NCI-H524 (cell line): ENCODE measurements around the gene GAN.

Experiments
- DNase-seq, 2 experiments: peaks; one replicate each; lab custom pipeline; 2025; lab: John Stamatoyannopoulos, UW

The GAN gene

GRCh38 chr16:81353895-81354294 lies 39.1 kb downstream of the GAN start:
- no peak for DNase-seq

GRCh38 chr16:81357711-81358260 lies 43.0 kb downstream of the GAN start:
- DNase-seq: no peak

- DNase-seq: no peak
Observed at GRCh38 chr16:81358860-81359259, 44.1 kb downstream of the GAN start.

- no peak for DNase-seq
Observed at GRCh38 chr16:81360135-81360534, 45.4 kb downstream of the GAN start.

- DNase-seq: no peak
Observed at GRCh38 chr16:81365731-81366130, 51.0 kb downstream of the GAN start.

GRCh38 chr16:81366316-81366932 lies 51.7 kb downstream of the GAN start:
- peak; percentile 10 to 59 for DNase-seq

- no peak for DNase-seq
Observed at GRCh38 chr16:81367821-81368220, 53.1 kb downstream of the GAN start.

GRCh38 chr16:81369888-81370504 lies 55.2 kb downstream of the GAN start:
- DNase-seq: peak in 1 of 2 experiments; percentile 15

GRCh38 chr16:81371106-81371505 lies 56.3 kb downstream of the GAN start:
- DNase-seq: peak in 1 of 2 experiments; percentile 5

GRCh38 chr16:81374550-81374949 lies 59.8 kb downstream of the GAN start:
- DNase-seq: no peak

- DNase-seq: no peak
Observed at GRCh38 chr16:81376880-81377279, 62.1 kb downstream of the GAN start.

GRCh38 chr16:81378049-81378448 lies 63.3 kb downstream of the GAN start:
- no peak for DNase-seq

- no peak for DNase-seq
Observed at GRCh38 chr16:81380932-81381331, 66.2 kb downstream of the GAN start.

- DNase-seq: no peak
Observed at GRCh38 chr16:81384006-81384405, 69.2 kb downstream of the GAN start.

- no peak for DNase-seq
Observed at GRCh38 chr16:81385031-81385756, 70.4 kb downstream of the GAN start.

GRCh38 chr16:81388357-81388756 lies 73.6 kb downstream of the GAN start:
- DNase-seq: no peak

- DNase-seq: no peak
Observed at GRCh38 chr16:81390840-81391239, 76.1 kb downstream of the GAN start.

- no peak for DNase-seq
Observed at GRCh38 chr16:81392011-81392410, 77.2 kb downstream of the GAN start.

- no peak for DNase-seq
Observed at GRCh38 chr16:81394416-81394815, 79.7 kb downstream of the GAN start.

GRCh38 chr16:81394966-81395655 lies 80.3 kb downstream of the GAN start:
- DNase-seq: no peak

- no peak for DNase-seq
Observed at GRCh38 chr16:81397058-81397878, 82.5 kb downstream of the GAN start.
